Coronary artery (tissue), 2 donors: ENCODE measurements around the gene RAP1B.
"Not testable (repeated sequence)": the region's sequence is repeated elsewhere in the genome, so short reads cannot be mapped to it uniquely, and the experiment has no call there.

Source experiments
- DNase-seq: peaks from one replicate; pipeline ENCODE4 v3.0.0-alpha.2; 2017; ENCODE audit warnings: low spot score
- H3K27ac ChIP-seq, 2 donors: fragments of 200-600 bp; sonication (generic); one replicate each; pipeline ENCODE4 v1.5.1; 2016 to 2019
- H3K4me3 ChIP-seq: fragments of 200-600 bp; sonication (generic); 2 replicates; pipeline ENCODE4 v1.5.1; 2016; ENCODE audit warnings: mild to moderate bottlenecking, moderate library complexity
- TF ChIP-seq, protein P1 (sequence below): fragments of 200-600 bp; sonication (generic); IDR thresholded peaks from one replicate; pipeline ENCODE4 v1.5.1; 2019; ENCODE audit warnings: antibody characterized with exemption

The RAP1B gene

DNA sequence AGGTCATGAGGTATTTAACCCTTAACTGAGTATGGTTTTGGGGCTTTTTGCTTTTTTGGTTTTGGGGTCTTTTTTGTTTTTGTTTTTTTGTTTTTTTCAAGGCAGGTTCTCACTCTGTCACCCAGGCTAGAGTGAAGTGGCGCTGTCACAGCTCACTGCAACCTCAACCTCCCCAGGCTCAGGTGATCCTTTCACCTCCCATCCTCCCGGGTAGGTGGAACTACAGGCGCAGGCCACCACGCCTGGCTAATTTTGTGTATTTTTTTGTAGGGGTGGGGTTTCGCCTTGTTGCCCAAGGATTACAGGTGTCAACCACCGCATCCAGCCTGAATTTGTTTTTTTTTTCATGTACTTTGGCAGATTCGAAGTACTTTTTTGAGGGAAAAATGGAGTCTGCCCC, 19.9 kb downstream of the RAP1B start:
- no peak for DNase-seq
- Histone ChIP-seq H3K4me3 (no peak overlapping the region), H3K27ac (no peak overlapping the region)
- TF ChIP-seq, protein P1, sequence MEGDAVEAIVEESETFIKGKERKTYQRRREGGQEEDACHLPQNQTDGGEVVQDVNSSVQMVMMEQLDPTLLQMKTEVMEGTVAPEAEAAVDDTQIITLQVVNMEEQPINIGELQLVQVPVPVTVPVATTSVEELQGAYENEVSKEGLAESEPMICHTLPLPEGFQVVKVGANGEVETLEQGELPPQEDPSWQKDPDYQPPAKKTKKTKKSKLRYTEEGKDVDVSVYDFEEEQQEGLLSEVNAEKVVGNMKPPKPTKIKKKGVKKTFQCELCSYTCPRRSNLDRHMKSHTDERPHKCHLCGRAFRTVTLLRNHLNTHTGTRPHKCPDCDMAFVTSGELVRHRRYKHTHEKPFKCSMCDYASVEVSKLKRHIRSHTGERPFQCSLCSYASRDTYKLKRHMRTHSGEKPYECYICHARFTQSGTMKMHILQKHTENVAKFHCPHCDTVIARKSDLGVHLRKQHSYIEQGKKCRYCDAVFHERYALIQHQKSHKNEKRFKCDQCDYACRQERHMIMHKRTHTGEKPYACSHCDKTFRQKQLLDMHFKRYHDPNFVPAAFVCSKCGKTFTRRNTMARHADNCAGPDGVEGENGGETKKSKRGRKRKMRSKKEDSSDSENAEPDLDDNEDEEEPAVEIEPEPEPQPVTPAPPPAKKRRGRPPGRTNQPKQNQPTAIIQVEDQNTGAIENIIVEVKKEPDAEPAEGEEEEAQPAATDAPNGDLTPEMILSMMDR = no peak

DNA sequence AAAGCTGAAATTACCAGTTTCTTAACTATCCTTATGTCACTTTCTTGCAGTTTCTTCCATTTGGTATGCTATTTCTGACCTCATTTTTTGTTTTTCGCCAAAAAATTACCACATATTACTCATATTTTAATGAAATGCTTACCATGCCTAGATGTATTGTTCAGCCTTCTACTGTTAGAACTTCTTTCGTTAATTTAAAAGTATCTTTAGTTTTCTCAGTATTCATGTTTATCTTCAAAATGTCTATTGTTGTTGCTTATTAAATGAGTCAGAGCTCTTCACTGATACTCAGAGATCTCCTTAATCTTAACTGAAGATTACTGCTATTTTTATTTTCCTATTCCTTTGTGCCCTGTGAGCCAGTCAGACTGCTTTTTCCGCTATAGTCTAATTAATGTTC, 20.5 kb downstream of the RAP1B start:
- TF ChIP-seq, protein P1 = no peak
- Histone ChIP-seq H3K27ac (no peak overlapping the region), H3K4me3 (no peak overlapping the region)
- no peak for DNase-seq

DNA sequence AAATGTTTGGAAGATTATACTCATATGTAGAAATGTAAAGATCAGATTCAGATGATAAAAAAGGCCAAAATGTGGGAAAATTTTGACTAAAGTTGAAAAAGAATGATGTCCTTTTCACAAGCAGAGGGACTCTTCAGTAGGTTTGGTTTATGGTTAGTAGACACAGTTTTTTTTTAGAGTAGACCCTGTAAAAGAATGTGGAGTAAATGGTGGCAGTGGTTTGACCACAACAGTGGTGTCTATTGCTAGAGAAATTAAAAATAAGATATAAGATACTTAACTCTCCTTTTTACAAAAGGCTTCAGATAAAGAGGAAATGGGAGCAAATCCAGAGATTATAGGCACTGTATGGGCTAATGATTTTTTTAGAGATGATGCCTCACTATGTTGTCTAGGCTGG, 21.8 kb downstream of the RAP1B start:
- TF ChIP-seq, protein P1 = no peak
- Histone ChIP-seq H3K4me3 (no peak overlapping the region), H3K27ac (no peak overlapping the region)
- DNase-seq = no peak

DNA sequence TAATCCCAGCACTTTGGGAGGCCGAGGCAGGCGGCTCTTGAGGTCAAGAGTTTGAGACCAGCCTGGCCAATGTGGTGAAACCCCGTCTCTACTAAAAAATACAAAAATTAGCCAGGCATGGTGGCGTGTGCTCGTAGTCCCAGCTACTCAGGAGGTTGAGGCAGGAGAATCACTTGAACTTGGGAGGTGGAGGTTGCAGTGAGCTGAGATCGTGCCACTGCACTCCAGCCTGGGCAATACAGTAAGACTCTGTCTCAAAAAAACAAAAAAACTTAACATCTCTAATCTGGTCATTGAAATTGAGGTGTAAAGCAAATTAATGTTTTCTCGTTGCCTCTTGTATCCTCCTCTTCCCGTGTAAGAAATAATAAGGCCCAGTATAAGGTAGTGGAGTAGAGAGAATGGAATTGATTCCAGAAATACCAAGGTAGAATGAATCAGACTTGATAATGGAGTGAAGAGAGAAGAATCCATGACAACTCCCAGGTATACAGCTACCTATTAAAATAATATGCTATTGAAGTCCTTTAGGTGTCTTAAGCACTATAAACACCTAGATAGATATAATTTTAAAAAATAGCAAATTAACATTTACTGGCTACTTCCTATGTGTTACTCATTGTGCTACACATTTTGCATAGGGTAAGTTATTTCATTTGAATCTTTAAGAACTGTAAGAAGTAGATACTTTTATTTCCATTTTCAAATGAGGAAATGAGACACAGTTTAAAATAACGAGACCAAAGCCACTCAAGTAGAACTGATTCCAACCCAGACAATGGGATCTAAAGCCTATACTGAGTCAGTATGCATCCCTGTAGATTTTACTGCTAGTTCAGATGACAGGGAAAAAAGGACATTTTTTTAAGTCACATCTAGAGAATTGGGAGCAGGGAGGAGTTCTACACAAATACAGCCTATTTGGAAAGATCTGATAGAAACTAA, 23.2 kb downstream of the RAP1B start:
- TF ChIP-seq, protein P1 = no peak
- DNase-seq = no peak
- no peak overlapping the region for H3K27ac ChIP-seq
- H3K4me3 ChIP-seq = no peak overlapping the region

DNA sequence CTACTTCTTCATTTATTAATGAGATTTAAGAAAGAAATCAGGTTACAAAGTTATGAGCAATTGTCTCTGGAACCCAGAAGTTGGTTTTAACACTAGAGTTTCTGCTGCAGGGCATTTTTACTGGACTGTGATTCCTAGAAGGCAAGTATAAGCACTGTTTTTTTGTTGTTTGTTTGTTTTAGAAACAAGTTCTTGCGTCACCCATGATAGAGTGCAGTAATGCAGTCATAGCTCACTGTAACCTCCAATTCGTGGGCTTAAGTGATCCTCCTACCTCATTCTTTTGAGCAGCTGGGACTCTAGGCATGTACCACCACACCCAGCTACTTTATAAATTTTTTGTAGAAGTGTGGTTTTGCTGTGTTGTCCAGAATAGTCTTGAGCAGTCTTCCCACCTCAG, 25.6 kb downstream of the RAP1B start:
- DNase-seq = no peak
- no peak overlapping the region for H3K4me3 ChIP-seq
- TF ChIP-seq, protein P1 = no peak
- no peak overlapping the region for H3K27ac ChIP-seq

DNA sequence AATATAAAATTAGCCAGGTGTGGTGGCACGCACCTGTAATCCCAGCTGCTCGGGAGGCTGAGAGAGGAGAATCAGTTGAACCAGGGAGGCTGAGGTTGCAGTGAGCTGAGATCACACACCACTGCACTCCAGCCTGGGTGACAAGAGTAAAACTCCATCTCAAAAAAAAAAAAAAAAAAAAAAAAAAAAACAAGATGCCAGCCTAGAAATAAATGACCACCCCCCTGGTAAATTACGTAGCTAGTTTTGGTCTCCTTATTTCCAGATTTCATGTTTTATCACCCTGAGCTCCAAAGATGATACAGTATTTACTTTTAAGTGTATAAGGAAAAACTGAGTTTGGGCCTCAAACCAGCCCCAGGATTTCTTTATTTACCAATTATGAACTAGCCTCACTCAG, 26.7 kb downstream of the RAP1B start:
- H3K4me3 ChIP-seq, H3K27ac ChIP-seq, DNase-seq: not testable (repeated sequence)

DNA sequence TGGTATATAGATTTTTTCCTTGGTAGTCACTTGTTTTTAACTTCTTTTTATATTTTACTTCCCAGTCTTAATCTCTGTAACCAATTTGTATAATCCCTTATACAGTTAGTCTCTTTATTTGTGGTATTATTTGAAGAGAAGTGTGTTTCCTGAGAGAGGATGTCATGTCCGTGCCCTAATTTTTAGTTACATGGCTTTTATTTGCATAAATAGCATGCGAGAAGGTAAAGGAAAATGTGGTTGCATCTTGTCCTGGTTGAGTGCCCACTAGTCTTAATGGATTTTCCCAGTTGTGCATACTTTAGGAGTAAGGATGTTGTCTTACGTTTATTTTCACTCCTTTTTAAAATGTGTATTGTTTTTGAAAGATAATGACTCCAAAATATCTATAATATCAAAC, 27.5 kb downstream of the RAP1B start:
- no peak overlapping the region for H3K4me3 ChIP-seq
- no peak overlapping the region for H3K27ac ChIP-seq
- no peak for DNase-seq
- TF ChIP-seq, protein P1 = no peak
